K562 (cell line): Measurements from ENCODE around the gene HES6. TPM values are rescaled to one million over a fixed set of nuclear protein-coding genes. Genes with fewer than 3 reads are reported as not detected.

Source experiments
- ATF7 ChIP-seq: fragments of 450-650 bp; IDR thresholded peaks from 2 replicates; pipeline ENCODE4 v1.7.1; 2014; ENCODE audit warnings: mild to moderate bottlenecking, moderate library complexity
- CGGBP1 ChIP-seq: fragments of 250-450 bp; sonication (Bioruptor Pico); IDR thresholded peaks from 2 replicates; pipeline ENCODE4 v1.9.0; 2021; ENCODE audit warnings: mild to moderate bottlenecking
- CXXC5 ChIP-seq: fragments of 250-450 bp; sonication (Bioruptor Pico); IDR thresholded peaks from 2 replicates; pipeline ENCODE4 v1.8.0; 2022; ENCODE audit warnings: inconsistent platforms, mild to moderate bottlenecking, moderate library complexity
- ETV6 ChIP-seq, 3 experiments: fragments of 150-350 bp in 1 of 3; sonication (generic) in 1 of 3; formaldehyde crosslinking in 1 of 3; IDR thresholded peaks; 2 replicates each; pipeline versions ENCODE4 v1.6.1 to v1.8.0; 2014 to 2022; ENCODE audit warnings: borderline replicate concordance in 2 of 3, low read depth in 2 of 3, antibody characterized with exemption in 1 of 3, low read length in 1 of 3, mild to moderate bottlenecking in 1 of 3, missing genetic modification reagents in 1 of 3
- EZH2 ChIP-seq: IDR thresholded peaks from 2 replicates; pipeline ENCODE4 v1.6.1; 2012; ENCODE audit warnings: low read depth, mild to moderate bottlenecking, inconsistent platforms, low read length, borderline replicate concordance
- GMEB1 ChIP-seq: fragments of 250-450 bp; sonication (Bioruptor Pico); IDR thresholded peaks from 2 replicates; pipeline ENCODE4 v1.4.0; 2020; ENCODE audit warnings: mild to moderate bottlenecking
- HDAC8 ChIP-seq: fragments of 450-650 bp; IDR thresholded peaks from 2 replicates; pipeline ENCODE4 v1.6.1; 2016; ENCODE audit warnings: mild to moderate bottlenecking, missing genetic modification characterization, moderate library complexity, missing compliant biosample characterization
- ID3 ChIP-seq, 2 experiments: fragments of 250-450 bp in 1 of 2; fragments of 450-650 bp in 1 of 2; sonication (Bioruptor Pico) in 1 of 2; IDR thresholded peaks; 2 replicates each; pipeline versions ENCODE4 v1.6.1 to v1.8.0; 2016 to 2021; ENCODE audit warnings: mild to moderate bottlenecking in 2 of 2, moderate library complexity in 2 of 2, missing compliant biosample characterization in 1 of 2, missing genetic modification characterization in 1 of 2
- ILK ChIP-seq: fragments of 450-650 bp; IDR thresholded peaks from 2 replicates; pipeline ENCODE4 v1.6.1; 2016; ENCODE audit warnings: missing genetic modification characterization, low read depth, mild to moderate bottlenecking, missing compliant biosample characterization, moderate library complexity, borderline replicate concordance
- KAT7 ChIP-seq: sonication (generic); formaldehyde crosslinking; IDR thresholded peaks from 2 replicates; pipeline ENCODE4 v1.8.0; 2022; ENCODE audit warnings: missing genetic modification reagents, mild to moderate bottlenecking, borderline replicate concordance
- MNT ChIP-seq, 2 experiments: fragments of 450-650 bp; conservative IDR thresholded peaks; 2 replicates each; pipeline ENCODE4 v1.6.1; 2017; ENCODE audit warnings: mild to moderate bottlenecking in 2 of 2, moderate library complexity in 2 of 2
- SP1 ChIP-seq: sonication (generic); formaldehyde crosslinking; IDR thresholded peaks from 2 replicates; pipeline ENCODE4 v1.8.1; 2022; ENCODE audit warnings: mild to moderate bottlenecking, missing genetic modification reagents
- STAG1 ChIP-seq: sonication (generic); formaldehyde crosslinking; IDR thresholded peaks from 2 replicates; pipeline ENCODE4 v1.5.0; 2020; ENCODE audit warnings: missing genetic modification reagents, borderline replicate concordance
- STAT6 ChIP-seq: sonication (generic); formaldehyde crosslinking; IDR thresholded peaks from 2 replicates; pipeline ENCODE4 v1.8.1; 2023; ENCODE audit warnings: mild to moderate bottlenecking, missing genetic modification reagents
- ZFP36 ChIP-seq: fragments of 150-350 bp; IDR thresholded peaks from 2 replicates; pipeline ENCODE4 v1.6.1; 2018; ENCODE audit warnings: low read length, low read depth; ENCODE audit not compliant: partially characterized antibody
- ZNF280A ChIP-seq: fragments of 450-650 bp; IDR thresholded peaks from 2 replicates; pipeline ENCODE4 v1.6.1; 2018; ENCODE audit warnings: mild to moderate bottlenecking, low read depth; ENCODE audit not compliant: partially characterized antibody
- ZNF785 ChIP-seq: fragments of 250-450 bp; sonication (Bioruptor Pico); IDR thresholded peaks from 2 replicates; pipeline ENCODE4 v1.4.0; 2020; ENCODE audit warnings: mild to moderate bottlenecking
- polyA plus RNA-seq, 8 experiments: library from polyadenylated mRNA; depleted of rRNA in 4 of 8; stranded (reverse) in 5 of 8; unstranded in 3 of 8; fragments of >200 nt; fragmentation: Nextera tagmentation in 2 of 8; fragmentation: Illumina TruSeq in 1 of 8; extraction: Ambion mirVana in 2 of 8; extraction: Trizol in 1 of 8; gene quantifications; 2 replicates each; pipeline versions ENCODE4 v1.2.1 to v1.2.3, GENCODE V29; 2011 to 2014; ENCODE audit warnings: inconsistent platforms in 1 of 8, missing spikeins in 1 of 8
- total RNA-seq, 7 experiments: library from RNA; depleted of rRNA in 6 of 7; stranded (reverse); fragments of >200 nt in 6 of 7; fragmentation: Illumina TruSeq in 2 of 7; extraction: Trizol in 2 of 7; gene quantifications; 2 replicates each; pipeline versions ENCODE4 v1.2.1 to v1.2.3, GENCODE V29; 2011 to 2021; ENCODE audit warnings: low replicate concordance in 1 of 7

The HES6 gene
- total and polyA plus RNA-seq, 9 of the 15 experiments (the other 6 are each of a cell fraction or from before 2014, with no cell fraction given): 6.2 to 133 (median 29.2) TPM

GRCh38 chr2:238231251-238231793 is 8.5 kb downstream of the HES6 start (continued):
- TF ChIP-seq CGGBP1 (no peak), ETV6 (IDR thresholded peaks at IDR 0.05; ENCODE audit: borderline replicate concordance in 1 of 2, low read depth in 2 of 2, low read length in 1 of 2) (no peak), ETV6 (CRISPR knock-in tag; IDR thresholded peaks at IDR 0.05; ENCODE audit: borderline replicate concordance) (no peak), ZFP36 (no peak), STAT6 (CRISPR knock-in tag) (no peak), ATF7 (no peak), ZNF280A (no peak), STAG1 (CRISPR knock-in tag) (no peak), KAT7 (CRISPR knock-in tag) (peak; percentile 82; the same call in 1 of the 2 replicates), MNT (conservative IDR thresholded peaks at IDR 0.05) (peak; percentile 74 to 88), EZH2 (no peak), HDAC8 (no peak), CXXC5 (CRISPR knock-in tag) (peak; percentile 74; the same call in 1 of the 2 replicates), ZNF785 (no peak), ILK (tag) (no peak), ID3 (CRISPR knock-in tag; IDR thresholded peaks at IDR 0.05) (no peak), ID3 (tag; IDR thresholded peaks at IDR 0.05) (no peak), SP1 (CRISPR knock-in tag) (peak; percentile 79), GMEB1 (CRISPR knock-in tag) (no peak)
